ENCODE results near the gene ITPRID2.

GRCh38 chr2:181944164-181944913 lies 52.8 kb downstream of the ITPRID2 start:
- TF ChIP-seq, protein P1, sequence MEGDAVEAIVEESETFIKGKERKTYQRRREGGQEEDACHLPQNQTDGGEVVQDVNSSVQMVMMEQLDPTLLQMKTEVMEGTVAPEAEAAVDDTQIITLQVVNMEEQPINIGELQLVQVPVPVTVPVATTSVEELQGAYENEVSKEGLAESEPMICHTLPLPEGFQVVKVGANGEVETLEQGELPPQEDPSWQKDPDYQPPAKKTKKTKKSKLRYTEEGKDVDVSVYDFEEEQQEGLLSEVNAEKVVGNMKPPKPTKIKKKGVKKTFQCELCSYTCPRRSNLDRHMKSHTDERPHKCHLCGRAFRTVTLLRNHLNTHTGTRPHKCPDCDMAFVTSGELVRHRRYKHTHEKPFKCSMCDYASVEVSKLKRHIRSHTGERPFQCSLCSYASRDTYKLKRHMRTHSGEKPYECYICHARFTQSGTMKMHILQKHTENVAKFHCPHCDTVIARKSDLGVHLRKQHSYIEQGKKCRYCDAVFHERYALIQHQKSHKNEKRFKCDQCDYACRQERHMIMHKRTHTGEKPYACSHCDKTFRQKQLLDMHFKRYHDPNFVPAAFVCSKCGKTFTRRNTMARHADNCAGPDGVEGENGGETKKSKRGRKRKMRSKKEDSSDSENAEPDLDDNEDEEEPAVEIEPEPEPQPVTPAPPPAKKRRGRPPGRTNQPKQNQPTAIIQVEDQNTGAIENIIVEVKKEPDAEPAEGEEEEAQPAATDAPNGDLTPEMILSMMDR (IDR thresholded peaks at IDR 0.05): no peak
- no peak for TF ChIP-seq ZFX (IDR thresholded peaks at IDR 0.05; ENCODE audit: borderline replicate concordance)

Data from 22Rv1 (cell line).